ENCODE results near the gene HSD17B11.
"Not testable (repeated sequence)": the region's sequence is repeated elsewhere in the genome, so short reads cannot be mapped to it uniquely, and the experiment has no call there.

HSD17B11 gene

GRCh38 chr4:87405211-87405820, 14.3 kb upstream of the HSD17B11 start:
- no peak for DNase-seq

GRCh38 chr4:87403732-87404131, 12.7 kb upstream of the HSD17B11 start:
- not testable (repeated sequence) for DNase-seq

GRCh38 chr4:87399954-87400353, 9.0 kb upstream of the HSD17B11 start:
- DNase-seq: no peak

GRCh38 chr4:87399148-87399547, 8.2 kb upstream of the HSD17B11 start:
- no peak for DNase-seq

GRCh38 chr4:87395851-87396250, 4.9 kb upstream of the HSD17B11 start:
- DNase-seq: not testable (repeated sequence)

- DNase-seq: not testable (repeated sequence)
Observed at GRCh38 chr4:87395073-87395472, 4.1 kb upstream of the HSD17B11 start.

- DNase-seq: no peak
Observed at GRCh38 chr4:87392183-87392582, 1.2 kb upstream of the HSD17B11 start.

- DNase-seq: no peak
Observed at GRCh38 chr4:87391576-87392054, 627 bp upstream of the HSD17B11 start.

GRCh38 chr4:87390551-87390890, 467 bp downstream of the HSD17B11 start:
- DNase-seq: no peak

- not testable (repeated sequence) for DNase-seq
Observed at GRCh38 chr4:87390055-87390454, 933 bp downstream of the HSD17B11 start.

- DNase-seq: no peak
Observed at GRCh38 chr4:87388901-87389300, 2.1 kb downstream of the HSD17B11 start.

- no peak for DNase-seq
Observed at GRCh38 chr4:87387237-87387636, 3.8 kb downstream of the HSD17B11 start.

GRCh38 chr4:87384466-87385132, 6.4 kb downstream of the HSD17B11 start:
- DNase-seq: not testable (repeated sequence)

- DNase-seq: no peak
Observed at GRCh38 chr4:87382931-87383330, 8.1 kb downstream of the HSD17B11 start.

- DNase-seq: no peak
Observed at GRCh38 chr4:87382116-87382515, 8.9 kb downstream of the HSD17B11 start.

GRCh38 chr4:87377816-87378215, 13.2 kb downstream of the HSD17B11 start:
- no peak for DNase-seq

- no peak for DNase-seq
Observed at GRCh38 chr4:87375719-87376291, 15.2 kb downstream of the HSD17B11 start.

- no peak for DNase-seq
Observed at GRCh38 chr4:87370068-87370467, 20.9 kb downstream of the HSD17B11 start.

GRCh38 chr4:87366521-87367162, 24.3 kb downstream of the HSD17B11 start:
- no peak for DNase-seq

- no peak for DNase-seq
Observed at GRCh38 chr4:87365348-87365747, 25.6 kb downstream of the HSD17B11 start.

- DNase-seq: no peak
Observed at GRCh38 chr4:87363552-87363951, 27.4 kb downstream of the HSD17B11 start.

GRCh38 chr4:87360338-87360935, 30.6 kb downstream of the HSD17B11 start:
- no peak for DNase-seq

- no peak for DNase-seq
Observed at GRCh38 chr4:87359258-87359657, 31.7 kb downstream of the HSD17B11 start.
